CD14-positive monocyte (primary cell): ENCODE measurements around the gene CD63. TPM values are rescaled to one million over a fixed set of nuclear protein-coding genes. Genes with fewer than 3 reads are reported as not detected.

ENCODE experiments used
- DNase-seq, 3 donors: peaks; one replicate each; pipeline ENCODE4 v3.0.0-alpha.2; 2011 to 2022
- H2AFZ ChIP-seq: 2 replicates; pipeline ENCODE4 v1.6.0; 2012; ENCODE audit warnings: mild to moderate bottlenecking, low read depth, low read length, inconsistent platforms; ENCODE audit not compliant: insufficient read depth, poor library complexity, severe bottlenecking
- H3K27ac ChIP-seq, 2 donors: 1 replicate in 1 of 2; 2 replicates in 1 of 2; pipeline ENCODE4 v1.5.1; 2012 to 2013; ENCODE audit warnings: low read length in 2 of 2, control low read depth in 1 of 2, inconsistent platforms in 1 of 2, low read depth in 1 of 2, mild to moderate bottlenecking in 1 of 2
- H3K27me3 ChIP-seq, 2 donors: one replicate each; pipeline versions ENCODE4 v1.6.0 to v1.6.1; 2011 to 2013; ENCODE audit warnings: low read length in 2 of 2; ENCODE audit not compliant: control insufficient read depth in 2 of 2, insufficient read depth in 2 of 2
- H3K36me3 ChIP-seq, 2 donors: replicated peaks in 1 of 2; 1 replicate in 1 of 2; 2 replicates in 1 of 2; pipeline versions ENCODE4 v1.5.1 to v1.6.1; 2012 to 2013; ENCODE audit warnings: low read length in 2 of 2, control low read depth in 1 of 2, inconsistent platforms in 1 of 2, mild to moderate bottlenecking in 1 of 2; ENCODE audit not compliant: insufficient read depth in 2 of 2, control insufficient read depth in 1 of 2
- H3K4me1 ChIP-seq, 2 donors: 1 replicate in 1 of 2; 2 replicates in 1 of 2; pipeline versions ENCODE4 v1.5.1 to v1.6.1; 2012 to 2013; ENCODE audit warnings: low read length in 2 of 2, control low read depth in 1 of 2, inconsistent platforms in 1 of 2, mild to moderate bottlenecking in 1 of 2, moderate library complexity in 1 of 2; ENCODE audit not compliant: insufficient read depth in 2 of 2, control insufficient read depth in 1 of 2
- H3K4me2 ChIP-seq: replicated peaks from 2 replicates; pipeline ENCODE3; 2012; ENCODE audit warnings: low read length, moderate library complexity, mild to moderate bottlenecking; ENCODE audit not compliant: poor library complexity, severe bottlenecking; ENCODE audit errors: extremely low read depth
- H3K4me3 ChIP-seq, 3 experiments: fragments of 200-600 bp in 1 of 3; sonication (generic) in 1 of 3; replicated peaks in 1 of 3; 1 replicate in 2 of 3; 2 replicates in 1 of 3; pipeline ENCODE4 v1.5.1; 2011 to 2013; ENCODE audit warnings: low read length in 3 of 3, mild to moderate bottlenecking in 3 of 3, control low read depth in 2 of 3, low read depth in 2 of 3, inconsistent platforms in 1 of 3, moderate library complexity in 1 of 3
- H3K79me2 ChIP-seq: 2 replicates; pipeline ENCODE4 v1.6.0; 2012; ENCODE audit warnings: mild to moderate bottlenecking, control low read depth, inconsistent platforms, low read length, moderate library complexity; ENCODE audit not compliant: insufficient read depth
- H3K9ac ChIP-seq: 2 replicates; pipeline ENCODE4 v1.6.0; 2017; ENCODE audit warnings: low read length, mild to moderate bottlenecking; ENCODE audit not compliant: insufficient read depth, poor library complexity, severe bottlenecking
- H3K9me3 ChIP-seq, 2 donors: replicated peaks in 1 of 2; 1 replicate in 1 of 2; 2 replicates in 1 of 2; pipeline versions ENCODE4 v1.5.1 to v1.6.1; 2012 to 2013; ENCODE audit warnings: low read length in 2 of 2, control low read depth in 1 of 2; ENCODE audit not compliant: control insufficient read depth in 1 of 2, insufficient read depth in 1 of 2
- H4K20me1 ChIP-seq: 2 replicates; pipeline ENCODE4 v1.6.0; 2012; ENCODE audit warnings: mild to moderate bottlenecking, low read length, control low read depth, moderate library complexity; ENCODE audit not compliant: insufficient read depth
- H3K27ac Mint-ChIP-seq, 7 donors: one replicate each; pipeline ENCODE4 v1.8.0; 2020; ENCODE audit warnings: mild to moderate bottlenecking in 7 of 7, mixed read lengths in 7 of 7, moderate library complexity in 6 of 7, inconsistent platforms in 2 of 7
- H3K27me3 Mint-ChIP-seq, 3 donors: one replicate each; pipeline ENCODE4 v1.8.0; 2021 to 2022; ENCODE audit warnings: low read depth in 3 of 3, mild to moderate bottlenecking in 3 of 3, mixed read lengths in 3 of 3, moderate library complexity in 3 of 3, inconsistent platforms in 1 of 3
- H3K36me3 Mint-ChIP-seq, 2 donors: one replicate each; pipeline ENCODE4 v1.8.0; 2020; ENCODE audit warnings: mixed read lengths in 2 of 2, inconsistent platforms in 1 of 2, mild to moderate bottlenecking in 1 of 2
- H3K4me1 Mint-ChIP-seq: one replicate; pipeline ENCODE4 v1.8.0; 2020; ENCODE audit warnings: mild to moderate bottlenecking, mixed read lengths
- H3K4me3 Mint-ChIP-seq, 2 donors: one replicate each; pipeline ENCODE4 v1.8.0; 2020; ENCODE audit warnings: mild to moderate bottlenecking in 2 of 2, mixed read lengths in 2 of 2, moderate library complexity in 1 of 2
- H3K9me3 Mint-ChIP-seq, 7 donors: one replicate each; pipeline ENCODE4 v1.8.0; 2020 to 2022; ENCODE audit warnings: mixed read lengths in 7 of 7, mild to moderate bottlenecking in 6 of 7, moderate library complexity in 6 of 7, inconsistent platforms in 2 of 7
- CTCF ChIP-seq: fragments of 200-600 bp; IDR thresholded peaks from one replicate; pipeline ENCODE4 v1.8.0; 2022; ENCODE audit warnings: antibody characterized with exemption, mild to moderate bottlenecking
- WGBS: methylation state at CpG from one replicate; pipeline ENCODE4 v1.1.5; 2013; ENCODE audit warnings: missing lambda C conversion rate; ENCODE audit not compliant: insufficient coverage; 5-methylcytosine and 5-hydroxymethylcytosine counted together
- intact Hi-C, 2 donors: fragments of 100-400 bp; cut with micrococcal nuclease; formaldehyde crosslinking; loops; one replicate each; pipeline versions ENCODE4 v1.15.0 to v1.15.1; 2023
- polyA plus RNA-seq, 3 donors: library from polyadenylated mRNA; depleted of rRNA in 1 of 3; unstranded in 2 of 3; stranded (reverse) in 1 of 3; fragments of 300-500 nt in 2 of 3; fragments of >200 nt in 1 of 3; fragmentation: Illumina TruSeq in 2 of 3; gene quantifications; 1 replicate in 2 of 3; 2 replicates in 1 of 3; pipeline ENCODE4 v1.2.3, GENCODE V29; 2012 to 2021

The CD63 gene
- polyA plus RNA-seq, 3 donors, result 336 to 1,099 (median 988) TPM

GRCh38 chr12:55717011-55718007, 11.5 kb downstream of the CD63 start:
- H3K4me1 Mint-ChIP-seq, result peaks cover 50% of the 10 kb centered on the region
- H3K4me1 ChIP-seq, result peaks cover 26 to 49% of the 10 kb centered on the region in 2 donors

More at GRCh38 chr12:55717011-55718007, 11.5 kb downstream of the CD63 start:
- peaks cover 38% of the 10 kb centered on the region for H4K20me1 ChIP-seq
- intact Hi-C loops, result loop anchor here in 1 of 2 donors (5.0 kb wide), 1 partner anchor 35 kb away; a partner anchor contains a TSS
- TF ChIP-seq CTCF, result no peak
- H3K4me3 Mint-ChIP-seq, result peak overlapping the region; percentile 88 to 94
- H3K4me3 ChIP-seq, result peak overlapping the region; percentile 70 to 93 (median 76)
- H3K79me2 ChIP-seq, result peaks cover 29% of the 10 kb centered on the region
- H3K9me3 Mint-ChIP-seq, result no peaks in the 10 kb centered on the region
- peak in 2 of 3 donors; percentile 43 to 74 for DNase-seq
- H3K9ac ChIP-seq, result no peak overlapping the region
- peaks cover 21 to 38% of the 10 kb centered on the region in 2 donors for H3K36me3 ChIP-seq
- WGBS, result 38% methylated on average over 4 of the region's 8 CpGs
- H3K36me3 Mint-ChIP-seq, result peaks cover 24 to 34% of the 10 kb centered on the region in 2 donors
- H3K27ac Mint-ChIP-seq, result peak overlapping the region; percentile 87 to 97 (median 93)
- peaks cover 8 to 10% (median 10%) of the 10 kb centered on the region in 3 donors for H3K27me3 Mint-ChIP-seq
- peaks cover 0 to 10% of the 10 kb centered on the region in 2 donors for H3K27me3 ChIP-seq
- no peaks in the 10 kb centered on the region for H3K9me3 ChIP-seq
- H3K27ac ChIP-seq, result peak overlapping the region; percentile 84 to 92
- peak overlapping the region; percentile 91 for H2AFZ ChIP-seq
- H3K4me2 ChIP-seq, result peak overlapping the region; percentile 83
